Kidney (tissue), 14 donors: ENCODE data around the gene SH3PXD2A. TPM values are rescaled to one million over a fixed set of nuclear protein-coding genes. Genes with fewer than 3 reads are reported as not detected.

Experiments
- DNase-seq, 5 donors: peaks; one replicate each; pipeline ENCODE4 v3.0.0-alpha.2; 2013 to 2020
- FAIRE-seq: peaks from 2 replicates; lab custom pipeline; 2012; peaks lifted over from hg19 to GRCh38; lab: Jason Lieb, UNC
- H3K27ac ChIP-seq, 2 donors: one replicate each; pipeline ENCODE4 v1.7.0; 2013; ENCODE audit warnings: low read depth in 2 of 2, low read length in 2 of 2, inconsistent platforms in 1 of 2
- H3K27me3 ChIP-seq: one replicate; pipeline ENCODE4 v1.7.1; 2013; ENCODE audit warnings: low read length, inconsistent platforms; ENCODE audit not compliant: control insufficient read depth, insufficient read depth
- H3K36me3 ChIP-seq, 3 donors: one replicate each; pipeline versions ENCODE4 v1.7.0 to v1.7.1; 2013; ENCODE audit warnings: low read length in 3 of 3, control low read depth in 1 of 3, inconsistent platforms in 1 of 3; ENCODE audit not compliant: insufficient read depth in 3 of 3, control insufficient read depth in 2 of 3
- H3K4me1 ChIP-seq, 3 donors: one replicate each; pipeline versions ENCODE4 v1.7.0 to v1.7.1; 2013; ENCODE audit warnings: low read length in 3 of 3, inconsistent platforms in 1 of 3, low read depth in 1 of 3; ENCODE audit not compliant: control insufficient read depth in 2 of 3, insufficient read depth in 2 of 3
- H3K4me3 ChIP-seq, 3 donors: one replicate each; pipeline versions ENCODE4 v1.7.0 to v1.8.1; 2013; ENCODE audit warnings: low read length in 3 of 3, control low read depth in 1 of 3, inconsistent platforms in 1 of 3
- H3K9ac ChIP-seq, 3 donors: one replicate each; pipeline versions ENCODE4 v1.7.0 to v1.7.1; 2013; ENCODE audit warnings: low read length in 3 of 3, control low read depth in 1 of 3, inconsistent platforms in 1 of 3
- H3K9me3 ChIP-seq, 3 donors: one replicate each; pipeline versions ENCODE4 v1.7.0 to v1.7.1; 2013; ENCODE audit warnings: low read length in 3 of 3, control low read depth in 1 of 3, inconsistent platforms in 1 of 3; ENCODE audit not compliant: control insufficient read depth in 2 of 3, insufficient read depth in 1 of 3
- intact Hi-C: fragments of 100-400 bp; cut with DNase I; formaldehyde crosslinking; loops from one replicate; pipeline ENCODE4 v1.11.1; 2022
- polyA plus RNA-seq: library from polyadenylated mRNA; stranded (reverse); fragments of 350-450 nt; fragmentation: Illumina TruSeq; extraction: RNeasy Lipid Tissue Mini Kit (QIAGEN cat#74804); gene quantifications from one replicate; pipeline ENCODE4 v1.2.3, GENCODE V29; 2014; ENCODE audit warnings: low read depth, low replicate concordance; ENCODE audit not compliant: insufficient read depth
- total RNA-seq: library from RNA; stranded (reverse); fragmentation: NEBNext Ultra II Directional; extraction: Animal tissue kit (Norgen Biotek cat#: 25700); gene quantifications from one replicate; pipeline ENCODE4 v1.2.1, GENCODE V29; 2021
- TF ChIP-seq, protein P1 (sequence below): IDR thresholded peaks from 3 replicates; pipeline ENCODE4 v1.5.1; 2012; ENCODE audit warnings: mild to moderate bottlenecking, moderate library complexity, borderline replicate concordance; ENCODE audit not compliant: insufficient read depth; ENCODE audit errors: extremely low read depth
- donor health status: control.
- donor health status: control.
- donor health status: control.
- donor health status: control.
- donor health status: control.
- donor health status: DM: yes; HTN: yes; CAD: no.
- donor health status: Normal renal cell carcinoma (clear cell type).

SH3PXD2A gene
- total and polyA plus RNA-seq, 2 donors from 2014 or later = 2.4 to 20.1 TPM

GRCh38 chr10:103700436-103700715 is 155.0 kb downstream of the SH3PXD2A start:
- FAIRE-seq (no peak), DNase-seq (no peak)
- H3K27me3 ChIP-seq = no peaks in the 10 kb centered on the region
- intact Hi-C loops = no loop called here
- peaks cover 0 to 5% (median 0%) of the 10 kb centered on the region in 3 donors for H3K4me1 ChIP-seq
- TF ChIP-seq, protein P1, sequence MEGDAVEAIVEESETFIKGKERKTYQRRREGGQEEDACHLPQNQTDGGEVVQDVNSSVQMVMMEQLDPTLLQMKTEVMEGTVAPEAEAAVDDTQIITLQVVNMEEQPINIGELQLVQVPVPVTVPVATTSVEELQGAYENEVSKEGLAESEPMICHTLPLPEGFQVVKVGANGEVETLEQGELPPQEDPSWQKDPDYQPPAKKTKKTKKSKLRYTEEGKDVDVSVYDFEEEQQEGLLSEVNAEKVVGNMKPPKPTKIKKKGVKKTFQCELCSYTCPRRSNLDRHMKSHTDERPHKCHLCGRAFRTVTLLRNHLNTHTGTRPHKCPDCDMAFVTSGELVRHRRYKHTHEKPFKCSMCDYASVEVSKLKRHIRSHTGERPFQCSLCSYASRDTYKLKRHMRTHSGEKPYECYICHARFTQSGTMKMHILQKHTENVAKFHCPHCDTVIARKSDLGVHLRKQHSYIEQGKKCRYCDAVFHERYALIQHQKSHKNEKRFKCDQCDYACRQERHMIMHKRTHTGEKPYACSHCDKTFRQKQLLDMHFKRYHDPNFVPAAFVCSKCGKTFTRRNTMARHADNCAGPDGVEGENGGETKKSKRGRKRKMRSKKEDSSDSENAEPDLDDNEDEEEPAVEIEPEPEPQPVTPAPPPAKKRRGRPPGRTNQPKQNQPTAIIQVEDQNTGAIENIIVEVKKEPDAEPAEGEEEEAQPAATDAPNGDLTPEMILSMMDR = no peak
- H3K27ac ChIP-seq = no peak overlapping the region
- no peaks in the 10 kb centered on the region for H3K36me3 ChIP-seq
- H3K4me3 ChIP-seq = no peak overlapping the region
- H3K9me3 ChIP-seq = no peaks in the 10 kb centered on the region
- H3K9ac ChIP-seq = no peak overlapping the region

DNA sequence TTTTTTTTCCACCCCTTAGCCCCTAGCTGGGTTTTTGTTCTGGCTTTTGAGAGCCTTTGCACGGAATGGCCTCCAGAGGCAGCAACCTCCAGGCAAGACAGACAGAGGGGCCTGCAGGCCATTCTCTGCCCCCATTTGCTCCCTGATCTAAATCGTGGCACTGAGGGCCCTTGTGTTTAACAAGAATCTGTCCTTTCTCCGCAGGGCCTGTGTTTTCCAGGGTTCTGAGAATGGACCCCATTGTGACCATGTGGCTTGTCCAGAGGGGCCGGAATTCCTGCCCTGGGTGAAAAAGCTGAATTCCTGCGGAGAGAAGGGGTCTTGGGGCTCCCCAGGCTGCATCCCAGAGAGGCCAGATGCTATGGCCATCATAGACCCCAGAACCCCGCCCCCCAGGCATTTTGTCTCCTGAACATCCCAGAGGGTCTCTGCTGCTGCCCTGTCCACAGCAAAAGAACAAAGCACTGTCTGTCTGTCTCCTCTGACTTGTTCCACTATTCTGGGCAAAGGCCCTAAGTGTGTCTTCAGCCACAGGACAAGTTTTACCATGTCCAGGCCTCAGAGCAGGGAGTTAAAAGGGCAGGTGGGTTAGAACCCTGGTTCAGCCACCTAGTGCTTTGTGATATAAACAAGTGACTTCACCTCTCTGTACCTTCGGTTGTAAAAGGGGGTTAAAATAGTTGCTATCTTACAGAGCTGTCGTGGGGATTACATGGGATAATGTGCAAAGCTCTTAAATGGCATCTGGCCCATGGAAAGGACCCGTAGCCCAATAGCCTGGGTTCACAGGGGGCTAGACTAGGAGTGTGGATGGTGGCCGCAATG is 155.6 kb downstream of the SH3PXD2A start:
- peaks cover 0 to 5% (median 0%) of the 10 kb centered on the region in 3 donors for H3K4me1 ChIP-seq

DNA sequence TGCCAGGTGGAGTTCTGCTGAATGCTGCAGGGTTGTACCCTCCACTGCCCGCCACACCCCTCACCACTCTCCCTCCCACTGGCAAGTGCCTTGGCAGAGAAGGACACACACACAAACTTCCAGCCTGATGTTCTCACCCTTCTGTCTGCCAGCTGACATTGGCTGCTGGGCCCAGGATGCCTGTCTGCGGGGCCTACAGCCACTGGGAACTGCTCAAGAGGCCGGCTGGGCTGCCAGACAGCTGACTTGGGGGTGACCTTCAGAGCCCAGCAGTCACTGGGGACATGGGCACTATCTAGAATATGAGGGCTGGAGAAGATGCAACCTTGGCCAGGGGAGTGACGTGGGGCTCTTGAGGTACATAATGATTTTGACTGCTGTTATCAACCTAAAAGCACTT is 157.1 kb downstream of the SH3PXD2A start:
- no peaks in the 10 kb centered on the region for H3K9me3 ChIP-seq
- TF ChIP-seq, protein P1 = no peak
- DNase-seq (no peak), FAIRE-seq (no peak)
- H3K9ac ChIP-seq = no peak overlapping the region
- no peak overlapping the region for H3K27ac ChIP-seq
- peaks cover 0 to 11% (median 0%) of the 10 kb centered on the region in 3 donors for H3K4me1 ChIP-seq
- H3K4me3 ChIP-seq = no peak overlapping the region
- peaks cover 6% of the 10 kb centered on the region for H3K27me3 ChIP-seq
- no peaks in the 10 kb centered on the region for H3K36me3 ChIP-seq
- intact Hi-C loops = no loop called here

More for the DNA sequence above, 155.6 kb downstream of the SH3PXD2A start:
- DNase-seq = no peak
- intact Hi-C loops = no loop called here
- Histone ChIP-seq H3K27ac (no peak overlapping the region), H3K9me3 (no peaks in the 10 kb centered on the region), H3K27me3 (no peaks in the 10 kb centered on the region), H3K9ac (no peak overlapping the region), H3K36me3 (no peaks in the 10 kb centered on the region), H3K4me3 (no peak overlapping the region)
- FAIRE-seq = no peak
- TF ChIP-seq, protein P1 = no peak
